ENCODE measurements around the gene POLA2.

DNA sequence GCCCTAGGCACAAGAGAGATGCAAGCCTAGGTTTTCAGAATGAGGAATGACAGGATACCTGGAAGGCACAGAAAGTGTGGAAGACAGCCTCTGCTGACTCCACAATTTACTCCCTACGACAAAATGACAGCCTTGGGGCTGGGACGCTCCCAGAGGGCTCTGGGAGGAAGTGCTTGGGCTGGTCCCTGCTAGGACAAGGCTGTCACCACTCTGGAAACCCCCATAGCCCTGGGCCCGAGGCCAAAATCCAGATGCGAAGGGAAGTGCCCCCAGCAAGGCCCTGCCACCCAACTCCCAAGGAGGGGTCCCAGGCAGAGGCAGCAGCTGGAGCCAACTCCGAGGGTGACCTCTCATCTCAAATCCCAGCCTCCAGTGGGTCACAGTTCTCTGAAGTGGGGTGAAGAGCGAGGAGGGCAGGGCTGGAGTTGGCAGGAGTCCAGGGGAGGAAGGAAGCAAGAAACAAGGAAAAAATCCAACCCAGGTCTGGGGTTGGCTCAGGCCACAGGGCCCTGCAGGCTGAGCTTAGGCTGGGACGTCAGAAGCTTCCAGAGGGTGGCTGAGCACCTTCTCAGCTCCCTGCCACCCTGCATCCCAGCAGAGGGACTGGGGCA lies 46.6 kb downstream of the POLA2 start:
- TF ChIP-seq CTCF (conservative IDR thresholded peaks at IDR 0.05 in 1 of 2, IDR thresholded peaks at IDR 0.05 in 1 of 2; ENCODE audit: low read depth in 1 of 2, low read length in 2 of 2), result no peak
- no peak for TF ChIP-seq EZH2 (IDR thresholded peaks at IDR 0.05; ENCODE audit: low read length, missing control alignments)
